GM23338 (cell line): Measurements from ENCODE around the gene ZNF284. TPM values are rescaled to one million over a fixed set of nuclear protein-coding genes. Genes with fewer than 3 reads are reported as not detected.
A peak's percentile ranks its signal among the peaks of the same experiment; 100 is the strongest.

Experiments
- ATAC-seq: fragments of 200-7000 bp; cut with Tn5 transposase; 3 replicates; pipeline ENCODE4 v1.9.1; 2020
- DNase-seq: peaks from one replicate; pipeline ENCODE4 v3.0.0-alpha.2; 2015; ENCODE audit warnings: low spot score
- H2AFZ ChIP-seq: fragments of 200-600 bp; sonication (generic); 2 replicates; pipeline ENCODE4 v1.8.0; 2016; ENCODE audit warnings: antibody characterized with exemption, mild to moderate bottlenecking, moderate library complexity
- H3F3A ChIP-seq: fragments of 200-600 bp; sonication (generic); replicated peaks from 2 replicates; pipeline ENCODE4 v1.8.0; 2017; ENCODE audit warnings: antibody characterized with exemption, mixed run types, low read depth
- H3K27ac ChIP-seq: fragments of 200-600 bp; sonication (generic); 2 replicates; pipeline ENCODE4 v1.6.1; 2016; ENCODE audit warnings: low read depth
- H3K27me3 ChIP-seq: fragments of 200-600 bp; sonication (generic); 2 replicates; pipeline ENCODE4 v1.8.0; 2016; ENCODE audit warnings: mild to moderate bottlenecking, mixed run types, moderate library complexity; ENCODE audit not compliant: insufficient read depth
- H3K36me3 ChIP-seq: fragments of 200-600 bp; sonication (generic); 2 replicates; pipeline ENCODE4 v1.8.0; 2016; ENCODE audit warnings: mild to moderate bottlenecking; ENCODE audit not compliant: insufficient read depth
- H3K4me1 ChIP-seq: fragments of 200-600 bp; sonication (generic); 2 replicates; pipeline ENCODE4 v1.8.0; 2016; ENCODE audit warnings: mild to moderate bottlenecking, moderate library complexity; ENCODE audit not compliant: insufficient read depth
- H3K4me2 ChIP-seq: fragments of 200-600 bp; sonication (generic); 2 replicates; pipeline ENCODE4 v1.7.1; 2017; ENCODE audit warnings: mixed run types
- H3K4me3 ChIP-seq: fragments of 200-600 bp; sonication (generic); 2 replicates; pipeline ENCODE4 v1.6.1; 2016; ENCODE audit warnings: mixed run types
- H3K79me2 ChIP-seq: fragments of 200-600 bp; sonication (generic); replicated peaks from 2 replicates; pipeline ENCODE4 v1.8.0; 2017; ENCODE audit warnings: mild to moderate bottlenecking; ENCODE audit not compliant: insufficient read depth
- H3K9me2 ChIP-seq: fragments of 200-600 bp; sonication (generic); 2 replicates; pipeline ENCODE4 v1.8.0; 2017; ENCODE audit not compliant: insufficient read depth
- H4K20me1 ChIP-seq: fragments of 200-600 bp; sonication (generic); replicated peaks from 2 replicates; pipeline ENCODE4 v1.8.0; 2017; ENCODE audit warnings: mild to moderate bottlenecking; ENCODE audit not compliant: insufficient read depth
- H3K27ac Mint-ChIP-seq: 2 replicates; pipeline ENCODE4 v1.8.0; 2020; ENCODE audit warnings: inconsistent platforms, mild to moderate bottlenecking, moderate library complexity, mixed read lengths
- H3K27me3 Mint-ChIP-seq: 3 replicates; pipeline ENCODE4 v1.8.0; 2022; ENCODE audit warnings: low read depth, mild to moderate bottlenecking, moderate library complexity, mixed read lengths, inconsistent platforms; ENCODE audit not compliant: insufficient read depth, poor library complexity
- H3K36me3 Mint-ChIP-seq: 3 replicates; pipeline ENCODE4 v1.8.0; 2021; ENCODE audit warnings: low read depth, mild to moderate bottlenecking, inconsistent platforms, moderate library complexity, mixed read lengths
- H3K4me1 Mint-ChIP-seq: 3 replicates; pipeline ENCODE4 v1.8.0; 2020; ENCODE audit warnings: mild to moderate bottlenecking, inconsistent platforms, mixed read lengths
- H3K4me3 Mint-ChIP-seq: 3 replicates; pipeline ENCODE4 v1.8.0; 2021; ENCODE audit warnings: moderate library complexity, mild to moderate bottlenecking, inconsistent platforms, mixed read lengths
- H3K9me3 Mint-ChIP-seq: 3 replicates; pipeline ENCODE4 v1.8.0; 2020; ENCODE audit warnings: moderate library complexity, mild to moderate bottlenecking, inconsistent platforms, mixed read lengths
- CREB1 ChIP-seq: fragments of 250-450 bp; sonication (Bioruptor Pico); IDR thresholded peaks from 2 replicates; pipeline ENCODE4 v1.5.0; 2020; ENCODE audit warnings: low read depth, mild to moderate bottlenecking, moderate library complexity
- CTCF ChIP-seq, 2 experiments: fragments of 200-600 bp in 1 of 2; sonication (generic) in 1 of 2; conservative IDR thresholded peaks; 2 replicates each; pipeline versions ENCODE4 v1.5.1 to v1.6.1; 2016 to 2017; ENCODE audit warnings: antibody characterized with exemption in 2 of 2, low read depth in 2 of 2, mild to moderate bottlenecking in 2 of 2, moderate library complexity in 1 of 2
- ETS1 ChIP-seq: IDR thresholded peaks from 2 replicates; pipeline ENCODE4 v1.6.1; 2016; ENCODE audit warnings: antibody characterized with exemption
- EZH2 ChIP-seq: fragments of 200-600 bp; sonication (generic); IDR thresholded peaks from one replicate; pipeline ENCODE4 v1.8.0; 2017; ENCODE audit warnings: antibody characterized with exemption, mild to moderate bottlenecking, low read depth; ENCODE audit not compliant: unreplicated experiment
- EZH2phosphoT487 ChIP-seq: fragments of 200-600 bp; sonication (generic); IDR thresholded peaks from one replicate; pipeline ENCODE4 v1.8.1; 2018; ENCODE audit warnings: antibody characterized with exemption; ENCODE audit not compliant: unreplicated experiment
- JUNB ChIP-seq: IDR thresholded peaks from one replicate; pipeline ENCODE4 v1.6.1; 2016; ENCODE audit warnings: antibody characterized with exemption; ENCODE audit not compliant: unreplicated experiment
- NANOG ChIP-seq: IDR thresholded peaks from 2 replicates; pipeline ENCODE4 v1.6.1; 2016; ENCODE audit warnings: antibody characterized with exemption, borderline replicate concordance
- POLR2AphosphoS5 ChIP-seq: IDR thresholded peaks from 2 replicates; pipeline ENCODE4 v1.6.1; 2016; ENCODE audit warnings: antibody characterized with exemption, low read depth
- REST ChIP-seq: IDR thresholded peaks from one replicate; pipeline ENCODE4 v1.6.1; 2018; ENCODE audit warnings: antibody characterized with exemption; ENCODE audit not compliant: unreplicated experiment
- STAT1 ChIP-seq: IDR thresholded peaks from one replicate; pipeline ENCODE4 v1.6.1; 2016; ENCODE audit warnings: antibody characterized with exemption; ENCODE audit not compliant: unreplicated experiment
- ZNF114 ChIP-seq: fragments of 250-450 bp; sonication (Bioruptor Pico); IDR thresholded peaks from 2 replicates; pipeline ENCODE4 v1.5.0; 2020; ENCODE audit warnings: mild to moderate bottlenecking, moderate library complexity
- ZNF331 ChIP-seq: fragments of 250-450 bp; sonication (Bioruptor Pico); IDR thresholded peaks from 2 replicates; pipeline ENCODE4 v1.5.0; 2020; ENCODE audit warnings: low read depth, mild to moderate bottlenecking, moderate library complexity
- ZNF462 ChIP-seq: fragments of 250-450 bp; sonication (Bioruptor Pico); IDR thresholded peaks from 2 replicates; pipeline ENCODE4 v1.5.0; 2020; ENCODE audit warnings: mild to moderate bottlenecking, moderate library complexity
- polyA plus RNA-seq: library from polyadenylated mRNA; unstranded; fragments of >200 nt; fragmentation: Nextera tagmentation; extraction: Ambion mirVana; gene quantifications from 2 replicates; pipeline ENCODE4 v1.2.1, GENCODE V29; 2016
- total RNA-seq: library from RNA; depleted of rRNA; stranded (reverse); fragments of >200 nt; shearing (Covaris generic); gene quantifications from 2 replicates; pipeline ENCODE4 v1.2.3, GENCODE V29; 2014

ZNF284 gene
- total and polyA plus RNA-seq, 2 experiments from 2014 or later, result 1.4 to 3.1 TPM

GRCh38 chr19:44113138-44113783 is 41.3 kb downstream of the ZNF284 start, which contains the start of gene ZNF225:
Gene ZNF225, plus strand, starts transcription at chr19:44113399. Its CDS starts 2,429 bp downstream, at chr19:44115828.
- H3K4me1 ChIP-seq, result no peaks in the 10 kb centered on the region
- H3K36me3 Mint-ChIP-seq, result peaks cover 48% of the 10 kb centered on the region
- no peaks in the 10 kb centered on the region for H3K4me1 Mint-ChIP-seq
- H3K27me3 Mint-ChIP-seq, result peaks cover 3% of the 10 kb centered on the region
- H3K36me3 ChIP-seq, result peaks cover 4% of the 10 kb centered on the region; the same call in 1 of the 2 replicates
- peak within 1 kb of the TSS; percentile 96 for H3K27ac Mint-ChIP-seq
- H3K4me3 ChIP-seq, result peak within 1 kb of the TSS; percentile 67
- H3F3A ChIP-seq, result no peaks in the 10 kb centered on the region
- peak within 1 kb of the TSS; percentile 67 for H3K27ac ChIP-seq
- ATAC-seq (peak; percentile 96), DNase-seq (peak; percentile 99)
- peak within 1 kb of the TSS; percentile 97 for H3K4me3 Mint-ChIP-seq
- H3K79me2 ChIP-seq, result peaks cover 31% of the 10 kb centered on the region
- no peaks in the 10 kb centered on the region for H3K27me3 ChIP-seq
- TF ChIP-seq ZNF114, result no peak
- no peak for TF ChIP-seq CTCF (conservative IDR thresholded peaks at IDR 0.05; ENCODE audit: low read depth in 2 of 2)
- TF ChIP-seq JUNB, result no peak
- TF ChIP-seq ZNF462 (CRISPR knock-in tag), result no peak
- no peak for TF ChIP-seq STAT1
- TF ChIP-seq ZNF331, result no peak
- peak; percentile 71; the same call in 1 of the 2 replicates for TF ChIP-seq POLR2AphosphoS5
- 0 out of 2 replicates have a peak, but pooled peaks have one; percentile 9 for TF ChIP-seq NANOG
- no peak for TF ChIP-seq EZH2
- TF ChIP-seq CREB1 (CRISPR knock-in tag), result peak; percentile 71
- TF ChIP-seq EZH2phosphoT487, result no peak
- TF ChIP-seq ETS1, result peak; percentile 100
- no peak for TF ChIP-seq REST
- peak within 1 kb of the TSS; percentile 82 for H2AFZ ChIP-seq
- peaks cover 36% of the 10 kb centered on the region for H3K9me3 Mint-ChIP-seq
- H3K9me2 ChIP-seq, result no peaks in the 10 kb centered on the region
- no peaks in the 10 kb centered on the region for H4K20me1 ChIP-seq
- H3K4me2 ChIP-seq, result peak within 1 kb of the TSS; percentile 82
